HCT116 (cell line): ENCODE measurements around the gene ATG10.

Experiments used
- CEBPB ChIP-seq: IDR thresholded peaks from 2 replicates; pipeline ENCODE4 v1.6.1; 2012; ENCODE audit warnings: low read depth
- CTCF ChIP-seq, 3 experiments: fragments of 200-600 bp in 1 of 3; sonication (generic) in 1 of 3; IDR thresholded peaks in 2 of 3; conservative IDR thresholded peaks in 1 of 3; 2 replicates each; pipeline ENCODE4 v1.5.1; 2012 to 2017; ENCODE audit warnings: low read depth in 2 of 3, low read length in 2 of 3, antibody characterized with exemption in 1 of 3, borderline replicate concordance in 1 of 3, control low read depth in 1 of 3, mild to moderate bottlenecking in 1 of 3, mixed read lengths in 1 of 3, mixed run types in 1 of 3, moderate library complexity in 1 of 3; ENCODE audit not compliant: insufficient read depth in 1 of 3
- EZH2phosphoT487 ChIP-seq: fragments of 200-600 bp; IDR thresholded peaks from 2 replicates; pipeline ENCODE4 v1.6.1; 2018; ENCODE audit warnings: antibody characterized with exemption, borderline replicate concordance
- JUND ChIP-seq: IDR thresholded peaks from 2 replicates; pipeline ENCODE4 v1.6.1; 2012
- POLR2A ChIP-seq: IDR thresholded peaks from 2 replicates; pipeline ENCODE4 v1.7.0; 2011; ENCODE audit warnings: borderline replicate concordance; ENCODE audit not compliant: insufficient read depth, insufficient read length; ENCODE audit errors: extremely low read depth
- POLR2AphosphoS5 ChIP-seq: IDR thresholded peaks from 2 replicates; pipeline ENCODE4 v1.6.1; 2011; ENCODE audit warnings: mild to moderate bottlenecking, low read depth, low read length, moderate library complexity
- SP1 ChIP-seq: IDR thresholded peaks from 2 replicates; pipeline ENCODE4 v1.6.1; 2012; ENCODE audit warnings: low read depth
- TCF7L2 ChIP-seq: IDR thresholded peaks from 2 replicates; pipeline ENCODE4 v1.7.0; 2011; ENCODE audit warnings: borderline replicate concordance, inconsistent platforms; ENCODE audit not compliant: insufficient read depth, insufficient read length; ENCODE audit errors: extremely low read depth
- ZNF274 ChIP-seq: fragments of 200-500 bp; sonication (Bioruptor generic); IDR thresholded peaks from 2 replicates; pipeline ENCODE4 v1.6.1; 2014; ENCODE audit warnings: mild to moderate bottlenecking, low read depth, low read length, inconsistent platforms
- TF ChIP-seq, protein P1 (sequence below): IDR thresholded peaks from 2 replicates; pipeline ENCODE4 v1.6.1; 2012; ENCODE audit warnings: low read depth

DNA sequence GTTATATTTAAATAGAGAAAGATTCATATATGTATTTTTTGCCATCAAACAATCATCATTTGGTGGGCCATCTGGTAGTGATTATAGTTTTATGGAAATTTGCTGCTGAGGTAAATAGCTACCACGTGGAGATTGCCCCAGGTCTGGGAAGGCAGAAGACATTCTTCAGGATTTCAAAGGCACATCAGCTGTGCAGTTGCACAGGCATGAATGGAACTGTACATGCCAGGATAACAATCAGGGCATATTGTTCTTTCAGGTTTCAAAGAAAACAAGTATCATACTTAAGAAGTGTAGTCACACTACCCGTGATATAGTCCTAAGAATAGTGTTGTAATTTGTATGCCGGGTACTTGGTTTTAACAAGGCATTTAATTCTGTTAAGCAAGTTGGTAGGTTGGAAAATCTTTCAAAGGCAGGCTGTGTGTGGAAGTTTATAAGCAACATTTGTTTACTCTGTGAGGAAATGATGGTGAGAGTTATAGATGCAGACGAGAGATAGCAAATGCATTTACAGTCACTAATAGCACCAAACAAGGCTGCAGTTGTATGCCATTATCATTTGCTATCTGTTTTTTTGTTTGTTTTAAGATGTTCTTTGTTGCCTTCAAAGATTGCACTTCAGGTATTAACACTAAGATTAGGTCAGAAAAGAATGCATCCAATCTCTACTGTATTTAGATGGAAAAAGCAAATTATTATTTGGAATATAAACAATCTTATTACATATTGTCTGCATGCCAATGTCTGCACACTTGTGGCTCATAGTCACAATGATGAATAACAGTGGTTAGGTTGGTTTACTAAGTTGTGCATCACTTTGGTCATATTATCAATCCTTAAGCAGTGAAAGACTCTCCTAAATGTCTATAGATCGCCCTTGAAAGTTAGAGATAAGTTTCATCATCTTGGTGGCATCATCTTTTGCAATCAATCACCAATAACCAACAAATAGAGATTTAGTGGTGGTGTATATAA is 251.1 kb downstream of the ATG10 start:
- no peak for TF ChIP-seq CTCF (IDR thresholded peaks at IDR 0.05 in 2 of 3, conservative IDR thresholded peaks at IDR 0.05 in 1 of 3; ENCODE audit: borderline replicate concordance in 1 of 3, insufficient read depth in 1 of 3, low read depth in 2 of 3, low read length in 2 of 3)
- TF ChIP-seq JUND, result no peak
- no peak for TF ChIP-seq POLR2A
- TF ChIP-seq POLR2AphosphoS5, result no peak
- no peak for TF ChIP-seq CEBPB
- no peak for TF ChIP-seq SP1
- TF ChIP-seq, protein P1, sequence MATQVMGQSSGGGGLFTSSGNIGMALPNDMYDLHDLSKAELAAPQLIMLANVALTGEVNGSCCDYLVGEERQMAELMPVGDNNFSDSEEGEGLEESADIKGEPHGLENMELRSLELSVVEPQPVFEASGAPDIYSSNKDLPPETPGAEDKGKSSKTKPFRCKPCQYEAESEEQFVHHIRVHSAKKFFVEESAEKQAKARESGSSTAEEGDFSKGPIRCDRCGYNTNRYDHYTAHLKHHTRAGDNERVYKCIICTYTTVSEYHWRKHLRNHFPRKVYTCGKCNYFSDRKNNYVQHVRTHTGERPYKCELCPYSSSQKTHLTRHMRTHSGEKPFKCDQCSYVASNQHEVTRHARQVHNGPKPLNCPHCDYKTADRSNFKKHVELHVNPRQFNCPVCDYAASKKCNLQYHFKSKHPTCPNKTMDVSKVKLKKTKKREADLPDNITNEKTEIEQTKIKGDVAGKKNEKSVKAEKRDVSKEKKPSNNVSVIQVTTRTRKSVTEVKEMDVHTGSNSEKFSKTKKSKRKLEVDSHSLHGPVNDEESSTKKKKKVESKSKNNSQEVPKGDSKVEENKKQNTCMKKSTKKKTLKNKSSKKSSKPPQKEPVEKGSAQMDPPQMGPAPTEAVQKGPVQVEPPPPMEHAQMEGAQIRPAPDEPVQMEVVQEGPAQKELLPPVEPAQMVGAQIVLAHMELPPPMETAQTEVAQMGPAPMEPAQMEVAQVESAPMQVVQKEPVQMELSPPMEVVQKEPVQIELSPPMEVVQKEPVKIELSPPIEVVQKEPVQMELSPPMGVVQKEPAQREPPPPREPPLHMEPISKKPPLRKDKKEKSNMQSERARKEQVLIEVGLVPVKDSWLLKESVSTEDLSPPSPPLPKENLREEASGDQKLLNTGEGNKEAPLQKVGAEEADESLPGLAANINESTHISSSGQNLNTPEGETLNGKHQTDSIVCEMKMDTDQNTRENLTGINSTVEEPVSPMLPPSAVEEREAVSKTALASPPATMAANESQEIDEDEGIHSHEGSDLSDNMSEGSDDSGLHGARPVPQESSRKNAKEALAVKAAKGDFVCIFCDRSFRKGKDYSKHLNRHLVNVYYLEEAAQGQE, result no peak
- TF ChIP-seq TCF7L2, result no peak
- TF ChIP-seq EZH2phosphoT487, result no peak
- no peak for TF ChIP-seq ZNF274
